ENCODE results near the gene TYMS. TPM values are rescaled to one million over a fixed set of nuclear protein-coding genes. Genes with fewer than 3 reads are reported as not detected.
"Not testable (repeated sequence)": the region's sequence is repeated elsewhere in the genome, so short reads cannot be mapped to it uniquely, and the experiment has no call there.

The TYMS gene
- polyA plus RNA-seq, 1 donor from 2014 or later: 3.3 TPM

GRCh38 chr18:680392-680791, 22.9 kb downstream of the TYMS start:
- Histone ChIP-seq H4K20me1 (ENCODE audit: insufficient read depth) (no peaks in the 10 kb centered on the region), H3K36me3 (ENCODE audit: insufficient read depth, low read length) (no peaks in the 10 kb centered on the region), H3F3A (ENCODE audit: insufficient read depth, low read length, poor library complexity, severe bottlenecking) (no peaks in the 10 kb centered on the region), H3K9ac (ENCODE audit: low read length) (no peak overlapping the region), H2AFZ (ENCODE audit: low read depth, low read length) (no peak overlapping the region), H3K4me3 (ENCODE audit: low read length) (no peak overlapping the region), H3K9me2 (ENCODE audit: insufficient read depth, low read length) (no peaks in the 10 kb centered on the region), H3K79me2 (replicated peaks; ENCODE audit: insufficient read depth, low read length) (no peaks in the 10 kb centered on the region), H3K9me3 (ENCODE audit: low read length) (no peaks in the 10 kb centered on the region), H3K27ac (ENCODE audit: low read length) (no peak overlapping the region), H3K27me3 (ENCODE audit: insufficient read depth, low read depth, low read length) (no peaks in the 10 kb centered on the region), H3K4me2 (ENCODE audit: low read length) (no peak overlapping the region)
- TF ChIP-seq EP300 (conservative IDR thresholded peaks at IDR 0.05; ENCODE audit: poor library complexity, severe bottlenecking) (no peak), RAD21 (conservative IDR thresholded peaks at IDR 0.05) (no peak), MXI1 (conservative IDR thresholded peaks at IDR 0.05; ENCODE audit: poor library complexity, severe bottlenecking) (no peak)

- H2AFZ ChIP-seq (ENCODE audit: low read depth, low read length): no peak overlapping the region
- no peaks in the 10 kb centered on the region for H3F3A ChIP-seq (ENCODE audit: insufficient read depth, low read length, poor library complexity, severe bottlenecking)
- H3K79me2 ChIP-seq (replicated peaks; ENCODE audit: insufficient read depth, low read length): no peaks in the 10 kb centered on the region
- H3K9me3 ChIP-seq (ENCODE audit: low read length): no peaks in the 10 kb centered on the region
- H3K27ac ChIP-seq (ENCODE audit: low read length): no peak overlapping the region
- no peaks in the 10 kb centered on the region for H3K36me3 ChIP-seq (ENCODE audit: insufficient read depth, low read length)
- TF ChIP-seq EZH2 (IDR thresholded peaks at IDR 0.05; ENCODE audit: borderline replicate concordance, insufficient read depth, low read length, poor library complexity, severe bottlenecking): no peak
- H3K9ac ChIP-seq (ENCODE audit: low read length): no peak overlapping the region
- no peaks in the 10 kb centered on the region for H4K20me1 ChIP-seq (ENCODE audit: insufficient read depth)
- no peaks in the 10 kb centered on the region for H3K9me2 ChIP-seq (ENCODE audit: insufficient read depth, low read length)
- no peaks in the 10 kb centered on the region for H3K27me3 ChIP-seq (ENCODE audit: insufficient read depth, low read depth, low read length)
- no peak overlapping the region for H3K4me3 ChIP-seq (ENCODE audit: low read length)
- H3K4me2 ChIP-seq (ENCODE audit: low read length): no peak overlapping the region
Observed at GRCh38 chr18:681985-682384, 24.5 kb downstream of the TYMS start.

GRCh38 chr18:682416-682815, 25.0 kb downstream of the TYMS start:
- H3K4me3 ChIP-seq (ENCODE audit: low read length); H3K79me2 ChIP-seq (replicated peaks; ENCODE audit: insufficient read depth, low read length); H3K4me2 ChIP-seq (ENCODE audit: low read length); H2AFZ ChIP-seq (ENCODE audit: low read depth, low read length); H3K9ac ChIP-seq (ENCODE audit: low read length); H3F3A ChIP-seq (ENCODE audit: insufficient read depth, low read length, poor library complexity, severe bottlenecking); H3K9me3 ChIP-seq (ENCODE audit: low read length); H3K36me3 ChIP-seq (ENCODE audit: insufficient read depth, low read length); H4K20me1 ChIP-seq (ENCODE audit: insufficient read depth); H3K27me3 ChIP-seq (ENCODE audit: insufficient read depth, low read depth, low read length); H3K9me2 ChIP-seq (ENCODE audit: insufficient read depth, low read length); H3K27ac ChIP-seq (ENCODE audit: low read length): not testable (repeated sequence)

GRCh38 chr18:682833-683232, 25.4 kb downstream of the TYMS start:
- H4K20me1 ChIP-seq (ENCODE audit: insufficient read depth): no peaks in the 10 kb centered on the region
- H3K9me2 ChIP-seq (ENCODE audit: insufficient read depth, low read length): no peaks in the 10 kb centered on the region
- H3K27ac ChIP-seq (ENCODE audit: low read length): no peak overlapping the region
- H3K4me2 ChIP-seq (ENCODE audit: low read length): no peak overlapping the region
- no peak overlapping the region for H3K4me3 ChIP-seq (ENCODE audit: low read length)
- no peak overlapping the region for H3K9ac ChIP-seq (ENCODE audit: low read length)
- no peaks in the 10 kb centered on the region for H3K9me3 ChIP-seq (ENCODE audit: low read length)
- no peak overlapping the region for H2AFZ ChIP-seq (ENCODE audit: low read depth, low read length)
- no peaks in the 10 kb centered on the region for H3F3A ChIP-seq (ENCODE audit: insufficient read depth, low read length, poor library complexity, severe bottlenecking)
- H3K36me3 ChIP-seq (ENCODE audit: insufficient read depth, low read length): no peaks in the 10 kb centered on the region
- no peaks in the 10 kb centered on the region for H3K27me3 ChIP-seq (ENCODE audit: insufficient read depth, low read depth, low read length)
- TF ChIP-seq RAD21 (conservative IDR thresholded peaks at IDR 0.05): no peak
- TF ChIP-seq TAF1 (IDR thresholded peaks at IDR 0.05; ENCODE audit: low read depth): no peak
- no peaks in the 10 kb centered on the region for H3K79me2 ChIP-seq (replicated peaks; ENCODE audit: insufficient read depth, low read length)

GRCh38 chr18:683531-683930, 26.1 kb downstream of the TYMS start:
- Histone ChIP-seq H3F3A (ENCODE audit: insufficient read depth, low read length, poor library complexity, severe bottlenecking) (no peaks in the 10 kb centered on the region), H3K27me3 (ENCODE audit: insufficient read depth, low read depth, low read length) (no peaks in the 10 kb centered on the region), H3K4me3 (ENCODE audit: low read length) (no peak overlapping the region), H3K4me2 (ENCODE audit: low read length) (no peak overlapping the region), H2AFZ (ENCODE audit: low read depth, low read length) (no peak overlapping the region), H3K79me2 (replicated peaks; ENCODE audit: insufficient read depth, low read length) (no peaks in the 10 kb centered on the region), H3K9ac (ENCODE audit: low read length) (no peak overlapping the region), H4K20me1 (ENCODE audit: insufficient read depth) (no peaks in the 10 kb centered on the region), H3K27ac (ENCODE audit: low read length) (no peak overlapping the region), H3K9me2 (ENCODE audit: insufficient read depth, low read length) (no peaks in the 10 kb centered on the region), H3K9me3 (ENCODE audit: low read length) (no peaks in the 10 kb centered on the region), H3K36me3 (ENCODE audit: insufficient read depth, low read length) (no peaks in the 10 kb centered on the region)
- TF ChIP-seq REST (IDR thresholded peaks at IDR 0.05; ENCODE audit: borderline replicate concordance) (no peak), MXI1 (conservative IDR thresholded peaks at IDR 0.05; ENCODE audit: poor library complexity, severe bottlenecking) (no peak), SMC3 (conservative IDR thresholded peaks at IDR 0.05; ENCODE audit: poor library complexity) (no peak), RAD21 (conservative IDR thresholded peaks at IDR 0.05) (no peak), CTCF (IDR thresholded peaks at IDR 0.05; ENCODE audit: poor library complexity, severe bottlenecking) (no peak), POLR2AphosphoS5 (IDR thresholded peaks at IDR 0.05) (no peak), EP300 (conservative IDR thresholded peaks at IDR 0.05; ENCODE audit: poor library complexity, severe bottlenecking) (no peak), TAF1 (IDR thresholded peaks at IDR 0.05; ENCODE audit: low read depth) (no peak), EZH2 (IDR thresholded peaks at IDR 0.05; ENCODE audit: borderline replicate concordance, insufficient read depth, low read length, poor library complexity, severe bottlenecking) (no peak)
